CD14-positive monocyte (primary cell): ENCODE results near the gene PRRT4. TPM values are rescaled to one million over a fixed set of nuclear protein-coding genes. Genes with fewer than 3 reads are reported as not detected.

Source experiments
- DNase-seq, 3 donors: peaks; one replicate each; pipeline ENCODE4 v3.0.0-alpha.2; 2011 to 2022
- H2AFZ ChIP-seq: 2 replicates; pipeline ENCODE4 v1.6.0; 2012; ENCODE audit warnings: mild to moderate bottlenecking, low read depth, low read length, inconsistent platforms; ENCODE audit not compliant: insufficient read depth, poor library complexity, severe bottlenecking
- H3K27ac ChIP-seq, 2 donors: 1 replicate in 1 of 2; 2 replicates in 1 of 2; pipeline ENCODE4 v1.5.1; 2012 to 2013; ENCODE audit warnings: low read length in 2 of 2, control low read depth in 1 of 2, inconsistent platforms in 1 of 2, low read depth in 1 of 2, mild to moderate bottlenecking in 1 of 2
- H3K27me3 ChIP-seq, 2 donors: one replicate each; pipeline versions ENCODE4 v1.6.0 to v1.6.1; 2011 to 2013; ENCODE audit warnings: low read length in 2 of 2; ENCODE audit not compliant: control insufficient read depth in 2 of 2, insufficient read depth in 2 of 2
- H3K36me3 ChIP-seq, 2 donors: replicated peaks in 1 of 2; 1 replicate in 1 of 2; 2 replicates in 1 of 2; pipeline versions ENCODE4 v1.5.1 to v1.6.1; 2012 to 2013; ENCODE audit warnings: low read length in 2 of 2, control low read depth in 1 of 2, inconsistent platforms in 1 of 2, mild to moderate bottlenecking in 1 of 2; ENCODE audit not compliant: insufficient read depth in 2 of 2, control insufficient read depth in 1 of 2
- H3K4me1 ChIP-seq, 2 donors: 1 replicate in 1 of 2; 2 replicates in 1 of 2; pipeline versions ENCODE4 v1.5.1 to v1.6.1; 2012 to 2013; ENCODE audit warnings: low read length in 2 of 2, control low read depth in 1 of 2, inconsistent platforms in 1 of 2, mild to moderate bottlenecking in 1 of 2, moderate library complexity in 1 of 2; ENCODE audit not compliant: insufficient read depth in 2 of 2, control insufficient read depth in 1 of 2
- H3K4me2 ChIP-seq: replicated peaks from 2 replicates; pipeline ENCODE3; 2012; ENCODE audit warnings: low read length, moderate library complexity, mild to moderate bottlenecking; ENCODE audit not compliant: poor library complexity, severe bottlenecking; ENCODE audit errors: extremely low read depth
- H3K4me3 ChIP-seq, 3 experiments: fragments of 200-600 bp in 1 of 3; sonication (generic) in 1 of 3; replicated peaks in 1 of 3; 1 replicate in 2 of 3; 2 replicates in 1 of 3; pipeline ENCODE4 v1.5.1; 2011 to 2013; ENCODE audit warnings: low read length in 3 of 3, mild to moderate bottlenecking in 3 of 3, control low read depth in 2 of 3, low read depth in 2 of 3, inconsistent platforms in 1 of 3, moderate library complexity in 1 of 3
- H3K79me2 ChIP-seq: 2 replicates; pipeline ENCODE4 v1.6.0; 2012; ENCODE audit warnings: mild to moderate bottlenecking, control low read depth, inconsistent platforms, low read length, moderate library complexity; ENCODE audit not compliant: insufficient read depth
- H3K9ac ChIP-seq: 2 replicates; pipeline ENCODE4 v1.6.0; 2017; ENCODE audit warnings: low read length, mild to moderate bottlenecking; ENCODE audit not compliant: insufficient read depth, poor library complexity, severe bottlenecking
- H3K9me3 ChIP-seq, 2 donors: replicated peaks in 1 of 2; 1 replicate in 1 of 2; 2 replicates in 1 of 2; pipeline versions ENCODE4 v1.5.1 to v1.6.1; 2012 to 2013; ENCODE audit warnings: low read length in 2 of 2, control low read depth in 1 of 2; ENCODE audit not compliant: control insufficient read depth in 1 of 2, insufficient read depth in 1 of 2
- H4K20me1 ChIP-seq: 2 replicates; pipeline ENCODE4 v1.6.0; 2012; ENCODE audit warnings: mild to moderate bottlenecking, low read length, control low read depth, moderate library complexity; ENCODE audit not compliant: insufficient read depth
- H3K27ac Mint-ChIP-seq, 7 donors: one replicate each; pipeline ENCODE4 v1.8.0; 2020; ENCODE audit warnings: mild to moderate bottlenecking in 7 of 7, mixed read lengths in 7 of 7, moderate library complexity in 6 of 7, inconsistent platforms in 2 of 7
- H3K27me3 Mint-ChIP-seq, 3 donors: one replicate each; pipeline ENCODE4 v1.8.0; 2021 to 2022; ENCODE audit warnings: low read depth in 3 of 3, mild to moderate bottlenecking in 3 of 3, mixed read lengths in 3 of 3, moderate library complexity in 3 of 3, inconsistent platforms in 1 of 3
- H3K36me3 Mint-ChIP-seq, 2 donors: one replicate each; pipeline ENCODE4 v1.8.0; 2020; ENCODE audit warnings: mixed read lengths in 2 of 2, inconsistent platforms in 1 of 2, mild to moderate bottlenecking in 1 of 2
- H3K4me1 Mint-ChIP-seq: one replicate; pipeline ENCODE4 v1.8.0; 2020; ENCODE audit warnings: mild to moderate bottlenecking, mixed read lengths
- H3K4me3 Mint-ChIP-seq, 2 donors: one replicate each; pipeline ENCODE4 v1.8.0; 2020; ENCODE audit warnings: mild to moderate bottlenecking in 2 of 2, mixed read lengths in 2 of 2, moderate library complexity in 1 of 2
- H3K9me3 Mint-ChIP-seq, 7 donors: one replicate each; pipeline ENCODE4 v1.8.0; 2020 to 2022; ENCODE audit warnings: mixed read lengths in 7 of 7, mild to moderate bottlenecking in 6 of 7, moderate library complexity in 6 of 7, inconsistent platforms in 2 of 7
- CTCF ChIP-seq: fragments of 200-600 bp; IDR thresholded peaks from one replicate; pipeline ENCODE4 v1.8.0; 2022; ENCODE audit warnings: antibody characterized with exemption, mild to moderate bottlenecking
- WGBS: methylation state at CpG from one replicate; pipeline ENCODE4 v1.1.5; 2013; ENCODE audit warnings: missing lambda C conversion rate; ENCODE audit not compliant: insufficient coverage; 5-methylcytosine and 5-hydroxymethylcytosine counted together
- intact Hi-C, 2 donors: fragments of 100-400 bp; cut with micrococcal nuclease; formaldehyde crosslinking; loops; one replicate each; pipeline versions ENCODE4 v1.15.0 to v1.15.1; 2023
- polyA plus RNA-seq, 3 donors: library from polyadenylated mRNA; depleted of rRNA in 1 of 3; unstranded in 2 of 3; stranded (reverse) in 1 of 3; fragments of 300-500 nt in 2 of 3; fragments of >200 nt in 1 of 3; fragmentation: Illumina TruSeq in 2 of 3; gene quantifications; 1 replicate in 2 of 3; 2 replicates in 1 of 3; pipeline ENCODE4 v1.2.3, GENCODE V29; 2012 to 2021

The PRRT4 gene
- polyA plus RNA-seq, 3 donors = 1.1 TPM; not detected in 2

- no peak overlapping the region for H2AFZ ChIP-seq
- 33% methylated on average over 3 of the region's 3 CpGs for WGBS
- H3K4me3 ChIP-seq = no peak overlapping the region
- H3K36me3 Mint-ChIP-seq = peaks cover 37 to 44% of the 10 kb centered on the region in 2 donors
- DNase-seq = no peak
- peak overlapping the region; percentile 18 to 44 for H3K27ac ChIP-seq
- no peaks in the 10 kb centered on the region for H3K79me2 ChIP-seq
- H3K9me3 Mint-ChIP-seq = peaks cover 0 to 3% (median 0%) of the 10 kb centered on the region in 7 donors
- peaks cover 11 to 12% of the 10 kb centered on the region in 2 donors for H3K4me1 ChIP-seq
- H3K27ac Mint-ChIP-seq = peak overlapping the region in 2 of 7 donors; percentile 14 to 33
- peaks cover 4 to 12% (median 11%) of the 10 kb centered on the region in 3 donors for H3K27me3 Mint-ChIP-seq
- intact Hi-C loops = no loop called here
- H4K20me1 ChIP-seq = peaks cover 50% of the 10 kb centered on the region
- H3K9me3 ChIP-seq = no peaks in the 10 kb centered on the region
- H3K9ac ChIP-seq = no peak overlapping the region
- no peak overlapping the region for H3K4me3 Mint-ChIP-seq
- H3K36me3 ChIP-seq = peaks cover 36 to 48% of the 10 kb centered on the region in 2 donors
- no peak for TF ChIP-seq CTCF
- peaks cover 16% of the 10 kb centered on the region for H3K4me1 Mint-ChIP-seq
- no peak overlapping the region for H3K4me2 ChIP-seq
- no peaks in the 10 kb centered on the region for H3K27me3 ChIP-seq
Observed at GRCh38 chr7:128390871-128391565, 29.5 kb upstream of the PRRT4 start.

- Mint-ChIP-seq H3K9me3 (peaks cover 0 to 3% (median 0%) of the 10 kb centered on the region in 7 donors), H3K4me3 (no peak overlapping the region), H3K4me1 (peaks cover 23% of the 10 kb centered on the region), H3K27ac (peak overlapping the region in 1 of 7 donors; percentile 32), H3K27me3 (peaks cover 5 to 15% (median 11%) of the 10 kb centered on the region in 3 donors), H3K36me3 (peaks cover 26 to 31% of the 10 kb centered on the region in 2 donors)
- intact Hi-C loops = loop anchor here in 1 of 2 donors (5.0 kb wide), 1 partner anchor 682 kb away; no protein-coding TSS in a partner anchor
- Histone ChIP-seq H3K4me2 (no peak overlapping the region), H3K79me2 (no peaks in the 10 kb centered on the region), H3K9me3 (no peaks in the 10 kb centered on the region), H3K27ac (no peak overlapping the region), H2AFZ (no peak overlapping the region), H3K36me3 (peaks cover 23 to 36% of the 10 kb centered on the region in 2 donors), H3K9ac (no peak overlapping the region), H4K20me1 (peaks cover 38% of the 10 kb centered on the region), H3K4me3 (no peak overlapping the region), H3K4me1 (peaks cover 11 to 12% of the 10 kb centered on the region in 2 donors), H3K27me3 (no peaks in the 10 kb centered on the region)
- WGBS = 83% methylated on average over 9 of the region's 9 CpGs
- no peak for DNase-seq
- TF ChIP-seq CTCF = no peak
Observed at GRCh38 chr7:128389618-128390329, 28.3 kb upstream of the PRRT4 start.
